Liver (tissue), 9 donors: ENCODE results near the gene ATP13A2. TPM values are rescaled to one million over a fixed set of nuclear protein-coding genes. Genes with fewer than 3 reads are reported as not detected.

ENCODE experiments used
- DNase-seq: peaks from one replicate; pipeline ENCODE4 v3.0.0-alpha.2; 2017; ENCODE audit warnings: low spot score
- H3K27ac ChIP-seq, 2 donors: one replicate each; pipeline ENCODE4 v1.7.0; 2013; ENCODE audit warnings: inconsistent platforms in 2 of 2, low read length in 2 of 2, control low read depth in 1 of 2, low read depth in 1 of 2, mild to moderate bottlenecking in 1 of 2
- H3K27me3 ChIP-seq, 4 donors: one replicate each; pipeline versions ENCODE4 v1.6.1 to v1.7.0; 2013; ENCODE audit warnings: low read length in 3 of 4, inconsistent platforms in 1 of 4, mild to moderate bottlenecking in 1 of 4, moderate library complexity in 1 of 4; ENCODE audit not compliant: control insufficient read depth in 4 of 4, insufficient read depth in 4 of 4
- H3K36me3 ChIP-seq, 4 donors: one replicate each; pipeline versions ENCODE4 v1.6.1 to v1.7.0; 2013; ENCODE audit warnings: low read length in 3 of 4, mild to moderate bottlenecking in 3 of 4, low read depth in 1 of 4, moderate library complexity in 1 of 4; ENCODE audit not compliant: control insufficient read depth in 4 of 4, insufficient read depth in 3 of 4
- H3K4me1 ChIP-seq, 4 donors: one replicate each; pipeline versions ENCODE4 v1.6.1 to v1.7.0; 2013; ENCODE audit warnings: low read length in 3 of 4, mild to moderate bottlenecking in 3 of 4, moderate library complexity in 1 of 4; ENCODE audit not compliant: control insufficient read depth in 4 of 4, insufficient read depth in 4 of 4
- H3K4me3 ChIP-seq, 3 donors: one replicate each; pipeline versions ENCODE4 v1.6.1 to v1.7.0; 2013; ENCODE audit warnings: low read length in 3 of 3, control low read depth in 1 of 3, low read depth in 1 of 3, mild to moderate bottlenecking in 1 of 3
- H3K9ac ChIP-seq, 2 donors: one replicate each; pipeline ENCODE4 v1.7.0; 2013; ENCODE audit warnings: low read length in 2 of 2, mild to moderate bottlenecking in 2 of 2, moderate library complexity in 2 of 2, control low read depth in 1 of 2, low read depth in 1 of 2
- H3K9me3 ChIP-seq, 4 donors: one replicate each; pipeline versions ENCODE4 v1.6.1 to v1.7.0; 2013; ENCODE audit warnings: low read length in 3 of 4; ENCODE audit not compliant: control insufficient read depth in 4 of 4
- CTCF ChIP-seq: fragments of 150-350 bp; IDR thresholded peaks from 2 replicates; pipeline ENCODE4 v1.5.1; 2017; ENCODE audit warnings: improper control_type of control experiment, low read depth, low read length; ENCODE audit not compliant: missing input control
- EGR1 ChIP-seq, 2 donors: IDR thresholded peaks; 2 replicates each; pipeline ENCODE4 v1.6.1; 2016 to 2018; ENCODE audit warnings: antibody characterized with exemption in 2 of 2, low read depth in 2 of 2
- FOXA1 ChIP-seq: IDR thresholded peaks from 2 replicates; pipeline ENCODE4 v1.6.1; 2016; ENCODE audit warnings: antibody characterized with exemption
- FOXA2 ChIP-seq: IDR thresholded peaks from 2 replicates; pipeline ENCODE4 v1.6.1; 2016; ENCODE audit warnings: antibody characterized with exemption
- GABPA ChIP-seq, 2 donors: IDR thresholded peaks in 1 of 2; conservative IDR thresholded peaks in 1 of 2; 2 replicates each; pipeline ENCODE4 v1.6.1; 2016; ENCODE audit warnings: antibody characterized with exemption in 2 of 2, mild to moderate bottlenecking in 1 of 2, moderate library complexity in 1 of 2
- HNF4A ChIP-seq, 2 donors: conservative IDR thresholded peaks; 2 replicates each; pipeline ENCODE4 v1.6.1; 2016; ENCODE audit warnings: antibody characterized with exemption in 2 of 2, mild to moderate bottlenecking in 2 of 2
- HNF4G ChIP-seq: IDR thresholded peaks from 2 replicates; pipeline ENCODE4 v1.6.1; 2016; ENCODE audit warnings: antibody characterized with exemption
- JUND ChIP-seq, 2 donors: IDR thresholded peaks; 2 replicates each; pipeline ENCODE4 v1.6.1; 2016; ENCODE audit warnings: antibody characterized with exemption in 2 of 2
- NR2F2 ChIP-seq: IDR thresholded peaks from 2 replicates; pipeline ENCODE4 v1.6.1; 2016; ENCODE audit warnings: antibody characterized with exemption
- RAD21 ChIP-seq, 2 donors: IDR thresholded peaks; 2 replicates each; pipeline ENCODE4 v1.6.1; 2016; ENCODE audit warnings: antibody characterized with exemption in 2 of 2, mild to moderate bottlenecking in 2 of 2
- REST ChIP-seq: IDR thresholded peaks from 2 replicates; pipeline ENCODE4 v1.6.1; 2016; ENCODE audit warnings: antibody characterized with exemption, mild to moderate bottlenecking
- RXRA ChIP-seq, 2 donors: IDR thresholded peaks; 2 replicates each; pipeline ENCODE4 v1.6.1; 2017 to 2018; ENCODE audit warnings: antibody characterized with exemption in 2 of 2, mild to moderate bottlenecking in 1 of 2
- SP1 ChIP-seq: IDR thresholded peaks from 2 replicates; pipeline ENCODE4 v1.6.1; 2018; ENCODE audit warnings: antibody characterized with exemption, mild to moderate bottlenecking
- TAF1 ChIP-seq: conservative IDR thresholded peaks from 2 replicates; pipeline ENCODE4 v1.6.1; 2016; ENCODE audit warnings: antibody characterized with exemption, mild to moderate bottlenecking
- YY1 ChIP-seq: IDR thresholded peaks from 2 replicates; pipeline ENCODE4 v1.6.1; 2016; ENCODE audit warnings: antibody characterized with exemption, mild to moderate bottlenecking
- WGBS: extraction: QIAGEN DNeasy Blood & Tissue Kit; methylation state at CpG from one replicate; pipeline ENCODE4 v1.1.7; 2013; 5-methylcytosine and 5-hydroxymethylcytosine counted together
- polyA plus RNA-seq, 2 donors: library from polyadenylated mRNA; stranded (reverse) in 1 of 2; unstranded in 1 of 2; fragments of 200-250 nt in 1 of 2; fragments of >200 nt in 1 of 2; fragmentation: Nextera tagmentation in 1 of 2; extraction: Ambion mirVana in 1 of 2; gene quantifications; one replicate each; pipeline versions ENCODE4 v1.2.1 to v1.2.3, GENCODE V29; 2013 to 2015
- total RNA-seq, 2 donors: library from RNA; depleted of rRNA; stranded (reverse); fragments of >200 nt; gene quantifications; one replicate each; pipeline ENCODE4 v1.2.3, GENCODE V29; 2014
- TF ChIP-seq, protein P1 (sequence below): IDR thresholded peaks from 2 replicates; pipeline ENCODE4 v1.6.1; 2016; ENCODE audit warnings: antibody characterized with exemption
- TF ChIP-seq, protein P2 (sequence below): IDR thresholded peaks from 2 replicates; pipeline ENCODE4 v1.6.1; 2016; ENCODE audit warnings: antibody characterized with exemption
- TF ChIP-seq, protein P3 (sequence below): IDR thresholded peaks from 2 replicates; pipeline ENCODE4 v1.6.1; 2016; ENCODE audit warnings: antibody characterized with exemption
- donor health status: healthy.
- donor health status: healthy.
- donor health status: healthy.
- donor health status: healthy.
- donor health status: healthy.

ATP13A2 gene
- total and polyA plus RNA-seq, 4 donors = 2.4 to 12.2 (median 8.1) TPM

DNA sequence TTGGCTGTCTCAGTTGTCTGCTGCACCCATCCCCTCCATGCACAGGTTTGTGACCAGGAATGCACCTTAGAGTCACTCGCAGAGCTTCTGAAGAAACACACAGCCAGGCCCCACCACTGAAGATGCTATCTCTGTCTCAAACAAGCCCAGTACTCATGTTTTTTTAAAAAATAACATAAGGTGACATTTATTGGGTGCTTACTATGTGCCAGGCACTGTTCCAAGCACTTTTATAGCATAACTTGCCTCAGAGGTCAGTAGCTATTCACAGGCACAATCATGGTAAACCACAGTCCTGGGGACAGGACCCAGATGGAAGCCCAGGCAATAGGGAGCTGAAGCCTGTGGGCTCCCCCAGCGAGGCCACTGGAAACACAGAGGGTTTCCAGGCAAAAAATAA is 8.8 kb upstream of the ATP13A2 start:
- peaks cover 20 to 76% (median 61%) of the 10 kb centered on the region in 4 donors for H3K36me3 ChIP-seq
- no peaks in the 10 kb centered on the region for H3K9me3 ChIP-seq
- H3K9ac ChIP-seq = no peak overlapping the region
- no peak for DNase-seq
- no peaks in the 10 kb centered on the region for H3K4me1 ChIP-seq
- no peaks in the 10 kb centered on the region for H3K27me3 ChIP-seq
- TF ChIP-seq RAD21 (IDR thresholded peaks at IDR 0.05) = no peak
- TF ChIP-seq, protein P1, sequence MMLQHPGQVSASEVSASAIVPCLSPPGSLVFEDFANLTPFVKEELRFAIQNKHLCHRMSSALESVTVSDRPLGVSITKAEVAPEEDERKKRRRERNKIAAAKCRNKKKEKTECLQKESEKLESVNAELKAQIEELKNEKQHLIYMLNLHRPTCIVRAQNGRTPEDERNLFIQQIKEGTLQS = no peak
- TF ChIP-seq HNF4A (conservative IDR thresholded peaks at IDR 0.05) = no peak
- no peak for TF ChIP-seq EGR1 (IDR thresholded peaks at IDR 0.05; ENCODE audit: low read depth in 2 of 2)
- no peak for TF ChIP-seq TAF1
- TF ChIP-seq SP1 = no peak
- TF ChIP-seq CTCF = no peak
- TF ChIP-seq GABPA (IDR thresholded peaks at IDR 0.05 in 1 of 2, conservative IDR thresholded peaks at IDR 0.05 in 1 of 2) = no peak
- TF ChIP-seq FOXA1 = no peak
- no peak for TF ChIP-seq RXRA (IDR thresholded peaks at IDR 0.05)
- TF ChIP-seq, protein P2, sequence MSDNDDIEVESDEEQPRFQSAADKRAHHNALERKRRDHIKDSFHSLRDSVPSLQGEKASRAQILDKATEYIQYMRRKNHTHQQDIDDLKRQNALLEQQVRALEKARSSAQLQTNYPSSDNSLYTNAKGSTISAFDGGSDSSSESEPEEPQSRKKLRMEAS = no peak
- TF ChIP-seq REST = no peak
- no peak for TF ChIP-seq JUND (IDR thresholded peaks at IDR 0.05)
- TF ChIP-seq HNF4G = no peak
- TF ChIP-seq FOXA2 = no peak
- TF ChIP-seq NR2F2 = no peak
- TF ChIP-seq YY1 = no peak
- TF ChIP-seq, protein P3, sequence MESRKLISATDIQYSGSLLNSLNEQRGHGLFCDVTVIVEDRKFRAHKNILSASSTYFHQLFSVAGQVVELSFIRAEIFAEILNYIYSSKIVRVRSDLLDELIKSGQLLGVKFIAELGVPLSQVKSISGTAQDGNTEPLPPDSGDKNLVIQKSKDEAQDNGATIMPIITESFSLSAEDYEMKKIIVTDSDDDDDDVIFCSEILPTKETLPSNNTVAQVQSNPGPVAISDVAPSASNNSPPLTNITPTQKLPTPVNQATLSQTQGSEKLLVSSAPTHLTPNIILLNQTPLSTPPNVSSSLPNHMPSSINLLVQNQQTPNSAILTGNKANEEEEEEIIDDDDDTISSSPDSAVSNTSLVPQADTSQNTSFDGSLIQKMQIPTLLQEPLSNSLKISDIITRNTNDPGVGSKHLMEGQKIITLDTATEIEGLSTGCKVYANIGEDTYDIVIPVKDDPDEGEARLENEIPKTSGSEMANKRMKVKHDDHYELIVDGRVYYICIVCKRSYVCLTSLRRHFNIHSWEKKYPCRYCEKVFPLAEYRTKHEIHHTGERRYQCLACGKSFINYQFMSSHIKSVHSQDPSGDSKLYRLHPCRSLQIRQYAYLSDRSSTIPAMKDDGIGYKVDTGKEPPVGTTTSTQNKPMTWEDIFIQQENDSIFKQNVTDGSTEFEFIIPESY = no peak
- 95% methylated on average over 2 of the region's 2 CpGs for WGBS
- H3K27ac ChIP-seq = no peak overlapping the region
- no peak overlapping the region for H3K4me3 ChIP-seq
